Measurements from ENCODE around the gene RPL35.

Gene RPL35

GRCh38 chr9:124813501-124814163 is 48.1 kb downstream of the RPL35 start:
- Histone ChIP-seq H3K4me3 (ENCODE audit: low read depth, low read length) (no peak overlapping the region), H3K4me1 (ENCODE audit: control insufficient read depth, insufficient read depth, low read length) (peaks cover 33% of the 10 kb centered on the region), H3K27me3 (ENCODE audit: control insufficient read depth, insufficient read depth, low read length) (no peaks in the 10 kb centered on the region), H3K9me3 (ENCODE audit: control insufficient read depth, insufficient read depth, low read length) (no peaks in the 10 kb centered on the region), H3K36me3 (ENCODE audit: control insufficient read depth, insufficient read depth, low read length) (no peaks in the 10 kb centered on the region), H3K27ac (ENCODE audit: low read depth, low read length) (peak overlapping the region; percentile 68), H3K9ac (ENCODE audit: low read depth, low read length) (no peak overlapping the region)

- Histone ChIP-seq H3K9ac (ENCODE audit: low read depth, low read length) (no peak overlapping the region), H3K4me1 (ENCODE audit: control insufficient read depth, insufficient read depth, low read length) (peaks cover 32% of the 10 kb centered on the region), H3K4me3 (ENCODE audit: low read depth, low read length) (no peak overlapping the region), H3K9me3 (ENCODE audit: control insufficient read depth, insufficient read depth, low read length) (no peaks in the 10 kb centered on the region), H3K27me3 (ENCODE audit: control insufficient read depth, insufficient read depth, low read length) (no peaks in the 10 kb centered on the region), H3K36me3 (ENCODE audit: control insufficient read depth, insufficient read depth, low read length) (no peaks in the 10 kb centered on the region), H3K27ac (ENCODE audit: low read depth, low read length) (peak overlapping the region; percentile 68)
Measured at GRCh38 chr9:124813041-124813440, 48.7 kb downstream of the RPL35 start.

- peaks cover 32% of the 10 kb centered on the region for H3K4me1 ChIP-seq (ENCODE audit: control insufficient read depth, insufficient read depth, low read length)
- no peak overlapping the region for H3K9ac ChIP-seq (ENCODE audit: low read depth, low read length)
- no peaks in the 10 kb centered on the region for H3K27me3 ChIP-seq (ENCODE audit: control insufficient read depth, insufficient read depth, low read length)
- H3K4me3 ChIP-seq (ENCODE audit: low read depth, low read length), result no peak overlapping the region
- no peaks in the 10 kb centered on the region for H3K36me3 ChIP-seq (ENCODE audit: control insufficient read depth, insufficient read depth, low read length)
- H3K9me3 ChIP-seq (ENCODE audit: control insufficient read depth, insufficient read depth, low read length), result no peaks in the 10 kb centered on the region
- H3K27ac ChIP-seq (ENCODE audit: low read depth, low read length), result peak overlapping the region; percentile 68
Measured at GRCh38 chr9:124812441-124812876, 49.3 kb downstream of the RPL35 start.

- peak overlapping the region; percentile 9; the same call in 1 of the 2 replicates for H3K9ac ChIP-seq (ENCODE audit: low read depth, low read length)
- H3K36me3 ChIP-seq (ENCODE audit: control insufficient read depth, insufficient read depth, low read length), result no peaks in the 10 kb centered on the region
- H3K4me1 ChIP-seq (ENCODE audit: control insufficient read depth, insufficient read depth, low read length), result peaks cover 32% of the 10 kb centered on the region
- H3K27me3 ChIP-seq (ENCODE audit: control insufficient read depth, insufficient read depth, low read length), result no peaks in the 10 kb centered on the region
- no peak overlapping the region for H3K4me3 ChIP-seq (ENCODE audit: low read depth, low read length)
- peak overlapping the region; percentile 95 for H3K27ac ChIP-seq (ENCODE audit: low read depth, low read length)
- H3K9me3 ChIP-seq (ENCODE audit: control insufficient read depth, insufficient read depth, low read length), result no peaks in the 10 kb centered on the region
Measured at GRCh38 chr9:124810663-124811355, 50.9 kb downstream of the RPL35 start.

GRCh38 chr9:124809741-124810500 is 51.8 kb downstream of the RPL35 start:
- no peaks in the 10 kb centered on the region for H3K36me3 ChIP-seq (ENCODE audit: control insufficient read depth, insufficient read depth, low read length)
- no peak overlapping the region for H3K9ac ChIP-seq (ENCODE audit: low read depth, low read length)
- H3K4me1 ChIP-seq (ENCODE audit: control insufficient read depth, insufficient read depth, low read length), result peaks cover 32% of the 10 kb centered on the region
- no peak overlapping the region for H3K4me3 ChIP-seq (ENCODE audit: low read depth, low read length)
- no peaks in the 10 kb centered on the region for H3K9me3 ChIP-seq (ENCODE audit: control insufficient read depth, insufficient read depth, low read length)
- no peaks in the 10 kb centered on the region for H3K27me3 ChIP-seq (ENCODE audit: control insufficient read depth, insufficient read depth, low read length)
- peak overlapping the region; percentile 73 for H3K27ac ChIP-seq (ENCODE audit: low read depth, low read length)

- Histone ChIP-seq H3K9me3 (ENCODE audit: control insufficient read depth, insufficient read depth, low read length) (no peaks in the 10 kb centered on the region), H3K27ac (ENCODE audit: low read depth, low read length) (no peak overlapping the region), H3K4me1 (ENCODE audit: control insufficient read depth, insufficient read depth, low read length) (peaks cover 32% of the 10 kb centered on the region), H3K27me3 (ENCODE audit: control insufficient read depth, insufficient read depth, low read length) (no peaks in the 10 kb centered on the region), H3K36me3 (ENCODE audit: control insufficient read depth, insufficient read depth, low read length) (no peaks in the 10 kb centered on the region), H3K4me3 (ENCODE audit: low read depth, low read length) (no peak overlapping the region), H3K9ac (ENCODE audit: low read depth, low read length) (no peak overlapping the region)
Measured at GRCh38 chr9:124809211-124809610, 52.5 kb downstream of the RPL35 start.

GRCh38 chr9:124808246-124808956 is 53.4 kb downstream of the RPL35 start:
- H3K9me3 ChIP-seq (ENCODE audit: control insufficient read depth, insufficient read depth, low read length), result no peaks in the 10 kb centered on the region
- H3K36me3 ChIP-seq (ENCODE audit: control insufficient read depth, insufficient read depth, low read length), result no peaks in the 10 kb centered on the region
- peaks cover 26% of the 10 kb centered on the region for H3K4me1 ChIP-seq (ENCODE audit: control insufficient read depth, insufficient read depth, low read length)
- no peak overlapping the region for H3K4me3 ChIP-seq (ENCODE audit: low read depth, low read length)
- H3K27me3 ChIP-seq (ENCODE audit: control insufficient read depth, insufficient read depth, low read length), result no peaks in the 10 kb centered on the region
- no peak overlapping the region for H3K27ac ChIP-seq (ENCODE audit: low read depth, low read length)
- H3K9ac ChIP-seq (ENCODE audit: low read depth, low read length), result no peak overlapping the region

All from HUES48 (cell line).